ENCODE results near the gene DDX20. TPM values are rescaled to one million over a fixed set of nuclear protein-coding genes. Genes with fewer than 3 reads are reported as not detected.

The DDX20 gene
- total RNA-seq, 1 donor from 2014 or later = 21.5 TPM

DNA sequence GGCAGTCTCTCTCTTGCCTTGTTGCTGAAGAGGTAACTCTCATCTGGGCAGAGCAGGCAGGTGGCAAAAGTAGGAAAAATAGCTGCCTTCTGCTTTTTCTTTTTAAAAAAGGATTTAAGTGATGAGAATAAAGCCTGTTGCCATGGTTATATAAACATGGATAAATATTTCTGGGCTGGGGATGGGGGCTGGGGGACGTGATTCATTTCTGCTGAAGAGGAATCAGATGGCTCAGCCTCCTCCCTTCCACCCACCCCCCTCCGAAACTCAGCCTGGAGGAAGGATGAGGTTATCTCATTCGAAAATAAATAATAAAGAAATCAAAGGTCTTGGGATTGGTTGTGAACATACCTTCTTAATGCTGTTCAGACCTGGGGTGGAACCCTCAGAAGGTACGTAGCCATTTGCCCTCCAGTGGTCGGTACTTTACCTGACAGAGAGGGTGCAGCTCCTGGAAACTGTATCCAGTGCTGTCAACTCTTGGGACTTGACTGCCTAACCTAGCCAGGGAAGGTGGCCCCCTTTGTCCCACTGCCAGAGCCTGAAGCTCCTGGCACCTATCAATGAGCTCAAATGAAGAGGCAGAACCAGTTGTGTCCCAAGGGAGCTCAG lies 12.7 kb upstream of the DDX20 start:
- intact Hi-C loops (cut with micrococcal nuclease) = no loop called here
- DNase-seq (no peak), ATAC-seq (ENCODE audit: low read depth) (no peak)
- ChIA-PET CTCF (interaction anchor here (1.1 to 7.5 kb wide), 2 partner anchors 9 to 29 kb away, joined by 3 to 60 read pairs; no protein-coding TSS in a partner anchor), POLR2A (no interaction called here)
- peaks cover 10% of the 10 kb centered on the region for H3K4me1 Mint-ChIP-seq
- TF ChIP-seq, protein P1, sequence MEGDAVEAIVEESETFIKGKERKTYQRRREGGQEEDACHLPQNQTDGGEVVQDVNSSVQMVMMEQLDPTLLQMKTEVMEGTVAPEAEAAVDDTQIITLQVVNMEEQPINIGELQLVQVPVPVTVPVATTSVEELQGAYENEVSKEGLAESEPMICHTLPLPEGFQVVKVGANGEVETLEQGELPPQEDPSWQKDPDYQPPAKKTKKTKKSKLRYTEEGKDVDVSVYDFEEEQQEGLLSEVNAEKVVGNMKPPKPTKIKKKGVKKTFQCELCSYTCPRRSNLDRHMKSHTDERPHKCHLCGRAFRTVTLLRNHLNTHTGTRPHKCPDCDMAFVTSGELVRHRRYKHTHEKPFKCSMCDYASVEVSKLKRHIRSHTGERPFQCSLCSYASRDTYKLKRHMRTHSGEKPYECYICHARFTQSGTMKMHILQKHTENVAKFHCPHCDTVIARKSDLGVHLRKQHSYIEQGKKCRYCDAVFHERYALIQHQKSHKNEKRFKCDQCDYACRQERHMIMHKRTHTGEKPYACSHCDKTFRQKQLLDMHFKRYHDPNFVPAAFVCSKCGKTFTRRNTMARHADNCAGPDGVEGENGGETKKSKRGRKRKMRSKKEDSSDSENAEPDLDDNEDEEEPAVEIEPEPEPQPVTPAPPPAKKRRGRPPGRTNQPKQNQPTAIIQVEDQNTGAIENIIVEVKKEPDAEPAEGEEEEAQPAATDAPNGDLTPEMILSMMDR (IDR thresholded peaks at IDR 0.05) = no peak
- H3K9me3 Mint-ChIP-seq = peaks cover 2% of the 10 kb centered on the region
- peaks cover 2% of the 10 kb centered on the region for H3K27me3 Mint-ChIP-seq
- H3K27ac Mint-ChIP-seq = no peak overlapping the region
- H3K36me3 Mint-ChIP-seq (ENCODE audit: low read depth) = no peaks in the 10 kb centered on the region
- H3K4me3 Mint-ChIP-seq = no peak overlapping the region

DNA sequence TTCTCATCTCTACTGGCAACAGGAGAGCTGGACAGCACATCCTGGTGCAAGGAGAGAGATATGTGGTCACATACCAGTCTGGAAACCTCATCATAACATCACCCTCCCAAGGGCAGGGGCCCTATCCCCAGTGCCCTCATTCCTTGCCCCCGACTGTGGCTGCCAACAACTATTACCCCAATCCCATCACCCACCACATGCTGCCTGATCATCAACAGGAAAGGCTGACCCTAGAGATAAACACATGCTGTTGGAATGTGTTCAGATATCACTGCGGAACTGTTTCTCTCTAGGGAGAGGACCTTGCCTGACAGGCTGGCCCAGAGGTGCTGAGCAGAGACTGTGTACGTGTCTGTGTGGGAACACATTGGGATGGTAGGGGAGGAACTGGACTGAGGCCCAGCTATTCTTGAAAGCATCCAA lies 12.0 kb upstream of the DDX20 start:
- H3K9me3 Mint-ChIP-seq = peaks cover 2% of the 10 kb centered on the region
- ATAC-seq (ENCODE audit: low read depth) = no peak
- TF ChIP-seq, protein P1 (IDR thresholded peaks at IDR 0.05) = no peak
- DNase-seq = no peak
- no peaks in the 10 kb centered on the region for H3K36me3 Mint-ChIP-seq (ENCODE audit: low read depth)
- H3K4me1 Mint-ChIP-seq = peaks cover 8% of the 10 kb centered on the region
- intact Hi-C loops (cut with micrococcal nuclease) = no loop called here
- H3K27me3 Mint-ChIP-seq = peaks cover 2% of the 10 kb centered on the region
- H3K27ac Mint-ChIP-seq = no peak overlapping the region
- POLR2A ChIA-PET = no interaction called here
- CTCF ChIA-PET = interaction anchor here (1.1 to 7.5 kb wide), 2 partner anchors 9 to 30 kb away, joined by 3 to 60 read pairs; no protein-coding TSS in a partner anchor
- no peak overlapping the region for H3K4me3 Mint-ChIP-seq

DNA sequence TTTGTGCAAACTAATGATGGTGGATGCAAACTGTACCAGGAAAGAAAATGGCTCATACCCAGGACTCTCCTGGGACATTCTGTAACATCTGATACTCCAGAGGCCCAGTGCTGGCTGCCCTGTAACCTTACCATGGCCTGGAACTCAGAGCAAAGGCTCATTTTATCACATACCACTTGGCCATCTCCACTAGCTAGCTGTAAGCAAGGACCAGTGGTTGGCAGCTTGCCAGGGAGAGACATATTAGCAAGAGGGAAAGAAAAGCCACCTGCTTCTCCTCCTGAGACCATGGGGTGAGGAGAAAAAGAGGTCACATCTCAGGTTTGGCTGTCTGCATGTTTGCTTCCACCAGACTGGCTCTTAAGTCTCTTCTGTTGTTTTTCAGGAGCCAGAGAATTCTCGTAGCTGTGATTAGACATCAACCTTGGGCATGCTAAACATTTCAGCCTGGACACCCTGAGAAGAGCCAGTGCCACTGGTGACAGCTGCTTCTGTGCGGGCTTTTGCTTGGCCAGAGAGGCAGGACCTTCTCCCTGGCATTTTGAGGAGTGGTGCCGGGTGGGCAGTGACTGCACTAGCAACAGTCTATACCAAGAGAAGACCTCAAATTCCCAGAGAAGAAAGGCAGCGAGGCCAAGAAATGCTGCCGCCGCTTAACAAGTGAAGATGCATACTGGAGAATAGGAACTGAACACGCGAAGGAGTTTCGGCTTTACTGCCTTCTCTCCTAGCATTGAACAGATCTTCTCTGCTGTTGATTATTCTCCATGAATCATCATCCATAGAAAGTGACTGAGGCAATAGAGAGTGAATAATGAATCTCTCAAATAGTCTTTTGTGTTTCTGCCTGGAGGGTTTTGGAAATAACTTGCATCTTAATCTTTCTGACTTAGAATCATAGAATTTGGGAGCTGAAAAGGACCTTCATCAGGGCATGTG lies 9.8 kb upstream of the DDX20 start:
- ATAC-seq (ENCODE audit: low read depth) (no peak), DNase-seq (no peak)
- H3K4me3 Mint-ChIP-seq = no peak overlapping the region
- peaks cover under 1% of the 10 kb centered on the region for H3K27me3 Mint-ChIP-seq
- CTCF ChIA-PET = interaction anchor here (1.7 to 7.5 kb wide), 2 partner anchors 32 to 41 kb away, joined by 3 to 60 read pairs; no protein-coding TSS in a partner anchor
- H3K36me3 Mint-ChIP-seq (ENCODE audit: low read depth) = no peaks in the 10 kb centered on the region
- POLR2A ChIA-PET = interaction anchor here (0.5 to 0.9 kb wide), 2 partner anchors 174 to 1723 kb away, joined by 3 to 4 read pairs; no protein-coding TSS in a partner anchor
- peaks cover under 1% of the 10 kb centered on the region for H3K4me1 Mint-ChIP-seq
- TF ChIP-seq, protein P1 (IDR thresholded peaks at IDR 0.05) = no peak
- peaks cover 2% of the 10 kb centered on the region for H3K9me3 Mint-ChIP-seq
- no peak overlapping the region for H3K27ac Mint-ChIP-seq
- intact Hi-C loops (cut with micrococcal nuclease) = loop anchor here (2.0 kb wide), 1 partner anchor 237 kb away; no protein-coding TSS in a partner anchor

DNA sequence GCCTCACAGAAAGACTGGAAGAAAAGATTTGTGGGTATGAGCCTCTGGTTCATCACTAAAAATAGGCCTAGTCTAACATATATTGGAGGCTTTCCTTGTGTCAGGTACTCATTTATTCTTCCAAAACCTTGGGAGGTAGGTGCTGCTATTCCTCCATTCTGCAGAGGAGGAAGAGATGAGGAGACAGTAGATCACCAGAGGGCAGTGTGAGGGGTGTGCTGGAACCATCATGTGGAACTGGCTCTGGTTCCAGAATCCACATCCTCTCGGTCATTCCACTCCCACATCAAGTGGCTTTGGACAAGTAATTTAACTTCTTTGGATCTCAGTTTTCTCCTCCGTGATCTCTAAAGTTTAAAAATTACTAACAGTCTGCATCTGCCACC lies 9.1 kb upstream of the DDX20 start:
- no peaks in the 10 kb centered on the region for H3K4me1 Mint-ChIP-seq
- H3K9me3 Mint-ChIP-seq = peaks cover 2% of the 10 kb centered on the region
- ChIA-PET CTCF (interaction anchor here (0.7 to 7.5 kb wide), 12 partner anchors 19 to 340 kb away, joined by 3 to 60 read pairs (median 4); no protein-coding TSS in a partner anchor), POLR2A (interaction anchor here (0.9 to 1.4 kb wide), 5 partner anchors 8 to 298 kb away, joined by 3 to 5 read pairs (median 5); partner anchors contain the start of gene WDR77)
- TF ChIP-seq, protein P1 (IDR thresholded peaks at IDR 0.05) = no peak
- H3K27ac Mint-ChIP-seq = no peak overlapping the region
- no peak overlapping the region for H3K4me3 Mint-ChIP-seq
- ATAC-seq (ENCODE audit: low read depth) (no peak), DNase-seq (no peak)
- H3K36me3 Mint-ChIP-seq (ENCODE audit: low read depth) = no peaks in the 10 kb centered on the region
- intact Hi-C loops (cut with micrococcal nuclease) = loop anchor here (2.0 kb wide), 1 partner anchor 238 kb away; no protein-coding TSS in a partner anchor
- no peaks in the 10 kb centered on the region for H3K27me3 Mint-ChIP-seq

Measured in activated B cell treated with CpG ODN at 0.5 μM for 24 hours (primary cell).